ENCODE results near the gene HNMT. TPM values are rescaled to one million over a fixed set of nuclear protein-coding genes. Genes with fewer than 3 reads are reported as not detected.
"Not testable (repeated sequence)": the region's sequence is repeated elsewhere in the genome, so short reads cannot be mapped to it uniquely, and the experiment has no call there.

Gene HNMT
- total RNA-seq (not detected), polyA plus RNA-seq (not detected)

- H3K4me3 Mint-ChIP-seq: no peak within 1 kb of the TSS
- no peaks in the 10 kb centered on the region for H3K9me3 ChIP-seq (ENCODE audit: control insufficient read depth in 2 of 2, low read length in 2 of 2)
- H3K27ac Mint-ChIP-seq: no peak within 1 kb of the TSS
- H3K9me3 Mint-ChIP-seq: peaks cover 0 to 4% (median 1%) of the 10 kb centered on the region in 7 donors
- H3K4me1 Mint-ChIP-seq: no peaks in the 10 kb centered on the region
- no peak within 1 kb of the TSS for H3K27ac ChIP-seq (ENCODE audit: insufficient read depth, low read length, poor library complexity, severe bottlenecking)
- no peak for DNase-seq
- ATAC-seq (ENCODE audit: low read depth in 2 of 2): no peak
- no peaks in the 10 kb centered on the region for H3K36me3 Mint-ChIP-seq
- no peaks in the 10 kb centered on the region for H3K27me3 Mint-ChIP-seq
- H3K36me3 ChIP-seq (ENCODE audit: control insufficient read depth, insufficient read depth, low read length): no peaks in the 10 kb centered on the region
- H3K27me3 ChIP-seq (ENCODE audit: control insufficient read depth, insufficient read depth, low read length): no peaks in the 10 kb centered on the region
- H3K4me3 ChIP-seq (ENCODE audit: low read depth, low read length): no peak within 1 kb of the TSS
- H3K4me1 ChIP-seq (ENCODE audit: control insufficient read depth, insufficient read depth, low read length, poor library complexity, severe bottlenecking): no peaks in the 10 kb centered on the region
These were observed at the start of gene HNMT for GRCh38 chr2:137964066-137964858. Gene HNMT (plus strand): TSS chr2:137964473. CDS start chr2:137964492, 19 bp downstream.

- Mint-ChIP-seq H3K4me1 (no peaks in the 10 kb centered on the region), H3K27ac (no peak overlapping the region), H3K4me3 (no peak overlapping the region), H3K27me3 (no peaks in the 10 kb centered on the region), H3K9me3 (peaks cover 0 to 7% (median 0%) of the 10 kb centered on the region in 7 donors), H3K36me3 (no peaks in the 10 kb centered on the region)
- no peaks in the 10 kb centered on the region for H3K9me3 ChIP-seq (ENCODE audit: control insufficient read depth in 2 of 2, low read length in 2 of 2)
- DNase-seq (no peak), ATAC-seq (ENCODE audit: low read depth in 2 of 2) (no peak)
- no peaks in the 10 kb centered on the region for H3K36me3 ChIP-seq (ENCODE audit: control insufficient read depth, insufficient read depth, low read length)
- no peaks in the 10 kb centered on the region for H3K27me3 ChIP-seq (ENCODE audit: control insufficient read depth, insufficient read depth, low read length)
- H3K4me3 ChIP-seq (ENCODE audit: low read depth, low read length): no peak overlapping the region
- H3K4me1 ChIP-seq (ENCODE audit: control insufficient read depth, insufficient read depth, low read length, poor library complexity, severe bottlenecking): no peaks in the 10 kb centered on the region
- H3K27ac ChIP-seq (ENCODE audit: insufficient read depth, low read length, poor library complexity, severe bottlenecking): no peak overlapping the region
These were observed 43.0 kb upstream of the HNMT start for GRCh38 chr2:137921105-137921880.

GRCh38 chr2:137922171-137922570, 42.1 kb upstream of the HNMT start:
- not testable (repeated sequence) for H3K4me1 ChIP-seq (ENCODE audit: control insufficient read depth, insufficient read depth, low read length, poor library complexity, severe bottlenecking); H3K4me3 Mint-ChIP-seq; H3K9me3 Mint-ChIP-seq

GRCh38 chr2:137924019-137924418, 40.3 kb upstream of the HNMT start:
- Mint-ChIP-seq H3K27ac (no peak overlapping the region), H3K4me3 (peak overlapping the region in 1 of 4 donors; percentile 3), H3K9me3 (peaks cover 0 to 8% (median 0%) of the 10 kb centered on the region in 7 donors), H3K4me1 (no peaks in the 10 kb centered on the region), H3K36me3 (no peaks in the 10 kb centered on the region), H3K27me3 (no peaks in the 10 kb centered on the region)
- no peak overlapping the region for H3K27ac ChIP-seq (ENCODE audit: insufficient read depth, low read length, poor library complexity, severe bottlenecking)
- DNase-seq (no peak), ATAC-seq (ENCODE audit: low read depth in 2 of 2) (no peak)
- no peaks in the 10 kb centered on the region for H3K9me3 ChIP-seq (ENCODE audit: control insufficient read depth in 2 of 2, low read length in 2 of 2)
- no peaks in the 10 kb centered on the region for H3K4me1 ChIP-seq (ENCODE audit: control insufficient read depth, insufficient read depth, low read length, poor library complexity, severe bottlenecking)
- no peaks in the 10 kb centered on the region for H3K27me3 ChIP-seq (ENCODE audit: control insufficient read depth, insufficient read depth, low read length)
- H3K36me3 ChIP-seq (ENCODE audit: control insufficient read depth, insufficient read depth, low read length): no peaks in the 10 kb centered on the region
- H3K4me3 ChIP-seq (ENCODE audit: low read depth, low read length): no peak overlapping the region

More at GRCh38 chr2:137922171-137922570, 42.1 kb upstream of the HNMT start:
- not testable (repeated sequence) for H3K27ac Mint-ChIP-seq; H3K27ac ChIP-seq (ENCODE audit: insufficient read depth, low read length, poor library complexity, severe bottlenecking); H3K36me3 Mint-ChIP-seq; H3K27me3 ChIP-seq (ENCODE audit: control insufficient read depth, insufficient read depth, low read length); H3K4me1 Mint-ChIP-seq; H3K27me3 Mint-ChIP-seq; DNase-seq; H3K4me3 ChIP-seq (ENCODE audit: low read depth, low read length); ATAC-seq (ENCODE audit: low read depth in 2 of 2); H3K36me3 ChIP-seq (ENCODE audit: control insufficient read depth, insufficient read depth, low read length); H3K9me3 ChIP-seq (ENCODE audit: control insufficient read depth in 2 of 2, low read length in 2 of 2)

- Histone ChIP-seq H3K36me3 (ENCODE audit: control insufficient read depth, insufficient read depth, low read length) (no peaks in the 10 kb centered on the region), H3K27me3 (ENCODE audit: control insufficient read depth, insufficient read depth, low read length) (no peaks in the 10 kb centered on the region), H3K4me3 (ENCODE audit: low read depth, low read length) (no peak overlapping the region), H3K9me3 (ENCODE audit: control insufficient read depth in 2 of 2, low read length in 2 of 2) (no peaks in the 10 kb centered on the region), H3K4me1 (ENCODE audit: control insufficient read depth, insufficient read depth, low read length, poor library complexity, severe bottlenecking) (no peaks in the 10 kb centered on the region), H3K27ac (ENCODE audit: insufficient read depth, low read length, poor library complexity, severe bottlenecking) (no peak overlapping the region)
- no peak for DNase-seq
- no peaks in the 10 kb centered on the region for H3K4me1 Mint-ChIP-seq
- no peak overlapping the region for H3K27ac Mint-ChIP-seq
- H3K36me3 Mint-ChIP-seq: no peaks in the 10 kb centered on the region
- no peak overlapping the region for H3K4me3 Mint-ChIP-seq
- no peaks in the 10 kb centered on the region for H3K27me3 Mint-ChIP-seq
- no peak for ATAC-seq (ENCODE audit: low read depth in 2 of 2)
- peaks cover 0 to 8% (median 0%) of the 10 kb centered on the region in 7 donors for H3K9me3 Mint-ChIP-seq
These were observed 38.7 kb upstream of the HNMT start for GRCh38 chr2:137925599-137925998.

GRCh38 chr2:137927846-137928245, 36.4 kb upstream of the HNMT start:
- no peaks in the 10 kb centered on the region for H3K36me3 ChIP-seq (ENCODE audit: control insufficient read depth, insufficient read depth, low read length)
- Mint-ChIP-seq H3K27ac (no peak overlapping the region), H3K4me3 (no peak overlapping the region), H3K4me1 (no peaks in the 10 kb centered on the region), H3K36me3 (no peaks in the 10 kb centered on the region), H3K9me3 (peaks cover 0 to 5% (median 0%) of the 10 kb centered on the region in 7 donors), H3K27me3 (no peaks in the 10 kb centered on the region)
- no peaks in the 10 kb centered on the region for H3K27me3 ChIP-seq (ENCODE audit: control insufficient read depth, insufficient read depth, low read length)
- no peak for DNase-seq
- H3K4me1 ChIP-seq (ENCODE audit: control insufficient read depth, insufficient read depth, low read length, poor library complexity, severe bottlenecking): no peaks in the 10 kb centered on the region
- no peak for ATAC-seq (ENCODE audit: low read depth in 2 of 2)
- H3K27ac ChIP-seq (ENCODE audit: insufficient read depth, low read length, poor library complexity, severe bottlenecking): no peak overlapping the region
- H3K4me3 ChIP-seq (ENCODE audit: low read depth, low read length): no peak overlapping the region
- H3K9me3 ChIP-seq (ENCODE audit: control insufficient read depth in 2 of 2, low read length in 2 of 2): no peaks in the 10 kb centered on the region

GRCh38 chr2:137928547-137929518, 35.4 kb upstream of the HNMT start:
- DNase-seq (no peak), ATAC-seq (ENCODE audit: low read depth in 2 of 2) (no peak)
- no peak overlapping the region for H3K4me3 Mint-ChIP-seq
- H3K4me1 Mint-ChIP-seq: no peaks in the 10 kb centered on the region
- peaks cover 0 to 5% (median 0%) of the 10 kb centered on the region in 7 donors for H3K9me3 Mint-ChIP-seq
- H3K9me3 ChIP-seq (ENCODE audit: control insufficient read depth in 2 of 2, low read length in 2 of 2): no peaks in the 10 kb centered on the region
- no peaks in the 10 kb centered on the region for H3K4me1 ChIP-seq (ENCODE audit: control insufficient read depth, insufficient read depth, low read length, poor library complexity, severe bottlenecking)
- H3K4me3 ChIP-seq (ENCODE audit: low read depth, low read length): no peak overlapping the region
- no peaks in the 10 kb centered on the region for H3K27me3 Mint-ChIP-seq
- H3K27ac Mint-ChIP-seq: no peak overlapping the region
- H3K36me3 Mint-ChIP-seq: no peaks in the 10 kb centered on the region
- H3K36me3 ChIP-seq (ENCODE audit: control insufficient read depth, insufficient read depth, low read length): no peaks in the 10 kb centered on the region
- H3K27me3 ChIP-seq (ENCODE audit: control insufficient read depth, insufficient read depth, low read length): no peaks in the 10 kb centered on the region
- H3K27ac ChIP-seq (ENCODE audit: insufficient read depth, low read length, poor library complexity, severe bottlenecking): no peak overlapping the region
